DND-41 (cell line): ENCODE measurements around the gene IQGAP3.

Source experiments
- CTCF ChIP-seq: IDR thresholded peaks from 2 replicates; pipeline ENCODE4 v1.5.1; 2012; ENCODE audit warnings: borderline replicate concordance, low read length, moderate library complexity, mild to moderate bottlenecking; ENCODE audit not compliant: poor library complexity, severe bottlenecking; ENCODE audit errors: extremely low read depth
- EZH2 ChIP-seq: IDR thresholded peaks from 3 replicates; pipeline ENCODE4 v1.6.1; 2012; ENCODE audit warnings: borderline replicate concordance, low read depth, mild to moderate bottlenecking, moderate library complexity, low read length, inconsistent platforms; ENCODE audit not compliant: severe bottlenecking

DNA sequence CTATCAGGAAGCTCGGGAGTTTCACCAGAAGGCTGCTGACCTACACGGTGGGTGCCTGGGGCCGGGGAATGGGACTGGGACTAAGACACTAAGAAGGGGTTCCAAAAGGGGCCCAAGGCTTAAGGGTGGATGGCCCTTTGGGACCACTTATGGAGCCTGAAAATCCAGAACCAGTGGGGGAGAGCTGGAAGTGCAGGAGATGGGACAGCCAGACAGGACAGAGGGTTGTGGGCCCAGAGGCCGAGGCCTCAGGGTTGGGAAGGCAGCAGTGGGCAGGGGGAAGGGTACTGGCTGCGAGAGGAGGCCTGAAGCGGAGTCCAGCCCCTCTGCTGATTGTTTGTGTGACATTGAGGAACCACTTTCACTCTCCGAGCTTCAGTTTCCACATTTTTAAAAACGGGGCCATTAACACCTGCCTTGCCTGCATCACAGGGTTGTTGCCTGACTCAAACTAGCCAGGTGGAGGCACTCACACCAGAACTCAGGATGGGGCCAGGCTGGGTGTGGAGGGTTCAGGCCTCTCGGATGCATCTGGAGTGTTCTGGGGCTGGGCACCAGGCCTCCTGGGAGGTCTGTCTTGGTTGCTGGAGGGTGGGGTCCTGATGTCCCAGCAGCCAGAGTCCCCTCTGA, 10.1 kb upstream of the IQGAP3 start:
- TF ChIP-seq CTCF (peak; percentile 41), EZH2 (no peak)
